Mucosa of descending colon (tissue), 3 donors: Measurements from ENCODE around the gene LRRC58. TPM values are rescaled to one million over a fixed set of nuclear protein-coding genes. Genes with fewer than 3 reads are reported as not detected.
"Not testable (repeated sequence)": the region's sequence is repeated elsewhere in the genome, so short reads cannot be mapped to it uniquely, and the experiment has no call there.

Experiments used
- ATAC-seq: fragments of 200-7000 bp; cut with Tn5 transposase; one replicate; pipeline ENCODE4 v1.9.1; 2020; ENCODE audit warnings: mild to moderate bottlenecking, moderate library complexity
- DNase-seq, 3 donors: peaks; one replicate each; pipeline ENCODE4 v3.0.0-alpha.2; 2020
- H3K36me3 ChIP-seq: fragments of 200-600 bp; one replicate; pipeline ENCODE4 v1.8.0; 2021; ENCODE audit warnings: low read depth, mild to moderate bottlenecking
- H3K4me1 ChIP-seq: fragments of 200-600 bp; one replicate; pipeline ENCODE4 v1.8.0; 2021; ENCODE audit warnings: low read depth, mild to moderate bottlenecking
- H3K4me3 ChIP-seq: fragments of 200-600 bp; one replicate; pipeline ENCODE4 v1.8.0; 2021; ENCODE audit warnings: mild to moderate bottlenecking
- H3K9me3 ChIP-seq: fragments of 200-600 bp; one replicate; pipeline ENCODE4 v1.8.0; 2021; ENCODE audit warnings: mild to moderate bottlenecking
- intact Hi-C, 2 donors: fragments of 100-400 bp; cut with DNase I in 1 of 2; cut with micrococcal nuclease in 1 of 2; formaldehyde crosslinking; loops; one replicate each; pipeline versions ENCODE4 v1.11.0 to v1.11.1; 2022; cut with DNase I, micrococcal nuclease
- total RNA-seq, 3 donors: library from RNA; stranded (reverse); fragmentation: NEBNext Ultra II Directional in 2 of 3; extraction: Animal tissue kit (Norgen Biotek cat#: 25700) in 2 of 3; gene quantifications; one replicate each; pipeline versions ENCODE4 v1.2.1 to v1.2.4, GENCODE V29; 2021 to 2023
- TF ChIP-seq, protein P1 (sequence below): fragments of 200-600 bp; IDR thresholded peaks from one replicate; pipeline ENCODE4 v1.8.0; 2022; ENCODE audit warnings: antibody characterized with exemption, mild to moderate bottlenecking
- donor health status: DM: no; HTN: no; CAD: no; lungs with moderate emphysema.
- donor health status: DM: no; HTN: no; CAD: no.
- donor health status: DM: no; HTN: yes; CAD: no.

LRRC58 gene
- total RNA-seq, 3 donors from 2014 or later = 10.5 to 28.2 (median 13.1) TPM

DNA sequence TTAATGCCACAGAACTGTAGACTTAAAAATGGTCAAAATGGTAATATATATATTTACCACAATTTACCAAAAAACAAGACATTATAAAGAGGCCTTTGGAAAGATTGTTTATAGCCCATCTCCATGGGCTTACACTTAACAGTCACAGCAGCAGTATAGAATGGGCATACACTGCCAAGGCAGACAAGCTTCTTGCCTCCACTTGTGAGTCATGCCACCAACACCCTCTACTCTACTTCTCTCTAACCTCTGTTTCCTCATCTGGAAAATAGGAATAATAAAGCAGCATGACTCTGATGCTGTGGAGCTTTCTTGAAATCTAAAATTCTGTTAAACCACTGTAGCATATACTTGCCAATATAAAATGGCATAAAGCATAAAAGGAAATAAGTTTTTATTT is 49.8 kb downstream of the LRRC58 start:
- Histone ChIP-seq H3K36me3 (no peaks in the 10 kb centered on the region), H3K4me3 (no peak overlapping the region), H3K4me1 (no peaks in the 10 kb centered on the region), H3K9me3 (no peaks in the 10 kb centered on the region)
- ATAC-seq (no peak), DNase-seq (no peak)
- TF ChIP-seq, protein P1, sequence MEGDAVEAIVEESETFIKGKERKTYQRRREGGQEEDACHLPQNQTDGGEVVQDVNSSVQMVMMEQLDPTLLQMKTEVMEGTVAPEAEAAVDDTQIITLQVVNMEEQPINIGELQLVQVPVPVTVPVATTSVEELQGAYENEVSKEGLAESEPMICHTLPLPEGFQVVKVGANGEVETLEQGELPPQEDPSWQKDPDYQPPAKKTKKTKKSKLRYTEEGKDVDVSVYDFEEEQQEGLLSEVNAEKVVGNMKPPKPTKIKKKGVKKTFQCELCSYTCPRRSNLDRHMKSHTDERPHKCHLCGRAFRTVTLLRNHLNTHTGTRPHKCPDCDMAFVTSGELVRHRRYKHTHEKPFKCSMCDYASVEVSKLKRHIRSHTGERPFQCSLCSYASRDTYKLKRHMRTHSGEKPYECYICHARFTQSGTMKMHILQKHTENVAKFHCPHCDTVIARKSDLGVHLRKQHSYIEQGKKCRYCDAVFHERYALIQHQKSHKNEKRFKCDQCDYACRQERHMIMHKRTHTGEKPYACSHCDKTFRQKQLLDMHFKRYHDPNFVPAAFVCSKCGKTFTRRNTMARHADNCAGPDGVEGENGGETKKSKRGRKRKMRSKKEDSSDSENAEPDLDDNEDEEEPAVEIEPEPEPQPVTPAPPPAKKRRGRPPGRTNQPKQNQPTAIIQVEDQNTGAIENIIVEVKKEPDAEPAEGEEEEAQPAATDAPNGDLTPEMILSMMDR = no peak
- intact Hi-C loops = no loop called here

DNA sequence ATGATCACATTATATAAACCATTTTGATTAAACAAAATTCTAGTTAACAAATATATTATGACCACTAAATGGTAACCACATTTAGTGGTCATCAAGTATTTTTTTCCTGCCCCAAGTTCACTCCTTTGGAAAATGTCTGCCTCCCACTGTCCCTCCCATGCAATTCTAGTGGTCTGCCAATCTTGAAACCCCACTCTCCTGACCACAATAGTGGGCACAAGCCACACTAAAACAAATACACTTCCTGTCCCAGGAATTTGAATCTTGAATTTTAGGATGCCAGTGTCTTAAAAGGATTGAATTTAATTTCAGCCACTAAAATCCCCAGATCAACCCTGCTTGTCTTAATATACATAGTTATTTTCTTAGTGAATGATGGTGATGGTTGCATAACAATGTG is 50.2 kb downstream of the LRRC58 start:
- Histone ChIP-seq H3K4me1 (no peaks in the 10 kb centered on the region), H3K9me3 (no peaks in the 10 kb centered on the region), H3K4me3 (no peak overlapping the region), H3K36me3 (no peaks in the 10 kb centered on the region)
- ATAC-seq = no peak
- no peak for DNase-seq
- intact Hi-C loops = no loop called here
- TF ChIP-seq, protein P1 = no peak

DNA sequence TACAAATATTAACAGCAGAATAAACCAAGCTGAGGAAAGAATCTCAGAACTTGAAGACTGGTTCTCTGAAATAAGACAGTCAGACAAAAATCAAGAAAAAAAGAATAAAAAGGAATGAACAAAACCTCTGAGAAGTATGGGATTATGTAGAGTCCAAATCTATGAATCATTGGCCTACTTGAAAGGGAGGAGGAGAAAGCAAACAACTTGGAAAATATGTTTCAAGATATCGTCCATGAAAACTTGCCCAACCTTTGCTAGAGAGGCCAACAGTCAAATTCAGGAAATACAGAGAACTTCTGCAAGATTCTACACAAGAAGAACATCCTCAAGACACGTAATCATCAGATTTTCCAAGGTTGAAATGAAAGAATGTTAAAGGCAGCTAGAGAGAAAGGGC is 57.6 kb downstream of the LRRC58 start:
- H3K4me1 ChIP-seq, H3K9me3 ChIP-seq, ATAC-seq, H3K4me3 ChIP-seq, intact Hi-C loops, DNase-seq, H3K36me3 ChIP-seq: not testable (repeated sequence)

DNA sequence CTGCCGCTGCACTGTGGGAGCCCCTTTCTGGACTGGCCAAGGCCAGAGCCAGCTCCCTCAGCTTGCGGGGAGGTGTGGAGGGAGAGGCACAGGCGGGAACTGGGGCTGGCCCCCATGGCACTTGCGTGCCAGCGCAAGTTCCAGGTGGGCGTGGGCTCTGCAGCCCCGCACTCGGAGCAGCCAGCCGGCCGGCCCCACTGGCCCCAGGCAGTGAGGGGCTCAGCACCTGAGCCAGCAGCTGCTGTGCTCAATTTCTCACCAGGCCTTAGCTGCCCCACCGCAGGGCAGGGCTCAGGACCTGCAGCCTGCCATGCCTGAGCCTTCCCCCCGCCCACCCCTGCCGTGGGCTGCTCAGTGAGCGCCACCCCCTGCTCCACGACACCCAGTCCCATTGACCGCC is 59.5 kb downstream of the LRRC58 start:
- no peaks in the 10 kb centered on the region for H3K9me3 ChIP-seq
- intact Hi-C loops = no loop called here
- ATAC-seq (no peak), DNase-seq (no peak)
- H3K4me1 ChIP-seq = no peaks in the 10 kb centered on the region
- TF ChIP-seq, protein P1 = no peak
- no peak overlapping the region for H3K4me3 ChIP-seq
- H3K36me3 ChIP-seq = no peaks in the 10 kb centered on the region

DNA sequence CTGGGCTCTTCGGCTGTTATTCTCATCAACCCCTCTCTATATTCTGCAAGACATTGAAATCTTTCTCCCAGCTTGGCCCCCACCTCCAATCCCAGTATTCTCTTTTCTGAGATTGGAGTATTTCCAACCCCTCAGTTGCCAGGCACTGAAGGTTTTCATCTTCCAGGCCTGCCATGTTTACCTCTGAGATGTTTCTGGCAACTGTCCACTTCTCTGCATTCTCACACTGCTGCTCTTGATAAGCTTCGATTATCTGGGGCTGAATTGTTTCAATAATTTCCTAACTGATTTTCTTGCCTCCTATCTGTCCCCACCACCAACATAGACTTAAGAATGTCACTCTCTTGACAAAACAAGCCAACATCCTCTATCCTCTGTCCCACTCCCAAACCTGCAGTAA is 62.7 kb downstream of the LRRC58 start:
- Histone ChIP-seq H3K36me3 (no peaks in the 10 kb centered on the region), H3K4me3 (no peak overlapping the region), H3K9me3 (no peaks in the 10 kb centered on the region), H3K4me1 (no peaks in the 10 kb centered on the region)
- DNase-seq (no peak), ATAC-seq (no peak)
- intact Hi-C loops = no loop called here
- TF ChIP-seq, protein P1 = no peak

DNA sequence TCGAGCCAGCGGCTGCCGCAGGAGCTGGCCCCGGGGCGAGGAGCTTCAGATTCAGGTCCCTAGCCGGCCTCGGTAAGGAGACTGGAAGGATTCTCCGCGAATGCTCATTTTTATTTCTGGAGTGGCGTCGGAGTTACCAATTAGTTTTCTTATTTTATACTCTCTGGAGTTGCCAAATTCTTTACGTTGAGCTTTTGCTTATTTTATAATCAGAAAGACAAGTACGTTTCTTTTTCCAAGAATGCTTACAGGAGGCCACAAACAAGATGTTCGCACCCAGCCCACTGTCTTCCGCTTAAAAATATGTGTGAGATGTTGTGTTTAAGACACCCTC is 63.7 kb downstream of the LRRC58 start:
- Histone ChIP-seq H3K4me3 (no peak overlapping the region), H3K36me3 (no peaks in the 10 kb centered on the region), H3K4me1 (no peaks in the 10 kb centered on the region), H3K9me3 (no peaks in the 10 kb centered on the region)
- DNase-seq (no peak), ATAC-seq (no peak)
- TF ChIP-seq, protein P1 = no peak
- intact Hi-C loops = no loop called here
